ENCODE data around the gene MYO18A.
A peak's percentile ranks its signal among the peaks of the same experiment; 100 is the strongest.

The MYO18A gene

DNA sequence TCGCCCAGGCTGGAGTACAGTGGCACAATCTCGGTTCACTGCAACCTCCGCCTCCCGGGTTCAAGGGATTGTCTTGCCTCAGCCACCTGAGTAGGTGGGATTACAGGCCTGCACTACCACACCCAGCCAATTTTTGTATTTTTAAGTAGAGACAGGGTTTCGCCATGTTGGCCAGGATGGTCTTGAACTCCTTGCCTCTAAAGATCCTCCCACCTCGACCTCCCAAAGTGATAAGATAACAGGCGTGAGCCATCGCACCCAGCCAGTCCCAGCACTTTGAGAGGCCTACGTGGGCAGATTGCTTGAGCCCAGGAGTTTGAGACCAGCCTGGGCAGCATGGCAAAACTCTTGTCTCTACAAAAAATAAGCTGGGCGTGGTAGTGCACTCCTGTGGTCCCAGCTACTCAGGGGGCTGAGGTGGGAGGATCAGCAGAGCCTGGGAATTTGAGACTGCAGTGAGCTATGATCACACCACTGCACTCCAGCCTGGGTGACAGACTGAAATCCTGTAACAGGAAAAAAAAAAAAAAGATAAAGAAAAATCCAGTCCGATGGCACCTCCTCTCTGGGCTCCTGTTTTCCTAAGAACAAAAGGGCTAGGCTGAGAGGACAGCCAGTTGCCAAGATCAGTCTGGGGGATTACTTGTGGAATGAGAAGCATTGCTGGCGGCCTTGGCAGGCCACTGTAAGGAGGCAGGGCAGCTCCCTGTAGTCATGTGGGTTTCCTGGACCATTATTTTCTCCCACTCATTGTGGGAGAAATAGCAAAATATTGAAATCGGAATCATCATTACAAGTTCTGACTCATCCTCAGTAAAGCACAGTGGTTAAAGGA lies 140.2 kb downstream of the MYO18A start:
- no peak for TF ChIP-seq GATA3 (IDR thresholded peaks at IDR 0.05; ENCODE audit: low read depth, low read length)
- no peak for TF ChIP-seq GATA2 (IDR thresholded peaks at IDR 0.05; ENCODE audit: low read depth, low read length)

DNA sequence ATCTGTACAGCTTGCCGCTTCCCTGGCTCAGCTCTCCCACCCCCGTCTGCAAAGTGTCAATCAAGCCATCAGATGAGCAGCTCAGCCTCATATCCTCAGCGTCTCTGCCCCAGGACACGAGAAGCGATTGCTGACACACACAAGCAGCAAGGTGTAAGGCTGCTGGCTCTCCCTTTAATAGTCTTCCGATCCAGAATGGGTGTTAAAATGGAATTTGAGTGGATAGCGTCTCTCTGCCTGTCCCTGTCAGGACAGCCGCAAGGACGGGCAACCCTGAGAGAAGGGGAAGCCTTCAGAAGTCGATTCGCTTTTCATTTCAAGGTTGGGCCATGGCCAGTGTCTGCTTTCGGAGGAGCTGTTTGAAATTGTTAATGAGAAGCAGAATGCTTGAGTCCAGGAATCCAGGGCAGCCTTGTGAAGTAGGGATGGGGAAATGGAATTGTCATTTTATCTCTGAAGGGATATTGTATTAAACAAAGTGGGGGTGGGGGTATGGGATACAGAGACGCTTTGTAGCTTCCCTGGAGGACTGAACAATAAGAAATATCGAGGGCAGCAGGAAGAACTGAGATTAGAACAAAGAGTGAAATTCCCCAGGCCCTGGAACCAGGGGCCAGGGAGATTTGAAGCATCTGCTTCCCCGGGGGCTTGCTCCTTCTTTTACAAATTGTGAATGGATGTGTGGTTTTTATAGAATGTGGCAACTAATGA lies 142.0 kb downstream of the MYO18A start:
- TF ChIP-seq GATA2 (IDR thresholded peaks at IDR 0.05; ENCODE audit: low read depth, low read length): no peak; the same call in 1 of the 2 replicates

DNA sequence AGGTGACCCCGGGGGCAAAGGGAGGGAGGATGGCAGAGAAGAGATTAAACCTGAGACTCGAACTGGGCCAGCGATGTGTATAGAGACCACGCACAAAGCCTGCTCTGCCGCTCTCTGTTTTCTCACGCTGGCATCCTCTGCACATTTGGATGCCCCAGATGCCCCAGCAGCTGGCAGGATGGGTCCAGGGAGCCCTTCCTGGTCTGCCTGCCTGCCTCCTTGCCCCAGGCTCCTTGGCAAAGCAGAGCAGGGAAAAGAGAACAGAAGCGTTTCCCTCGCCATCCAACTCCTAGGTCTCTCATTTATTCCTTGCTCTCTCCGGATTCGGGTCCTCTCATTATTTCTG lies 142.5 kb downstream of the MYO18A start:
- TF ChIP-seq GATA3 (IDR thresholded peaks at IDR 0.05; ENCODE audit: low read depth, low read length): no peak
- peak; percentile 23 for TF ChIP-seq GATA2 (IDR thresholded peaks at IDR 0.05; ENCODE audit: low read depth, low read length)

DNA sequence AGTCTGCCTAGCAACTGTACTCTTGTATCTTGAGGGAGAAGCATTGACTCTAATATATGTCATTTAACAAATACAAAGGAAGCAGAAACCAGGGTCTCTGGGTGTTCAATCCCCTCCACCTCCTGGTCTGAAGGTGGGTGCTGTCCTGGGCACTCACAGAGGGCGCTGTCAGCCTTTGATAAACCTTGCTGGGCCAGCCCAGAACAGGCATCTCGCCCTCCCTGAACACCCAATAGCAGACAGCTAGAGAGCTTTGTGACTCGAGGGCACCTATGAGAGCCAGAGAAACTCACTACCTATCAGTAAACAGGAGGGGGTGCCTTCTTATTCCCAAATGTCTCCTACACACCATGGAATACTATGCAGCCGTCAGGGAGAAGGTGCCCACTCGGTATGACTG lies 143.6 kb downstream of the MYO18A start:
- no peak for TF ChIP-seq GATA2 (IDR thresholded peaks at IDR 0.05; ENCODE audit: low read depth, low read length)
- TF ChIP-seq GATA3 (IDR thresholded peaks at IDR 0.05; ENCODE audit: low read depth, low read length): no peak

DNA sequence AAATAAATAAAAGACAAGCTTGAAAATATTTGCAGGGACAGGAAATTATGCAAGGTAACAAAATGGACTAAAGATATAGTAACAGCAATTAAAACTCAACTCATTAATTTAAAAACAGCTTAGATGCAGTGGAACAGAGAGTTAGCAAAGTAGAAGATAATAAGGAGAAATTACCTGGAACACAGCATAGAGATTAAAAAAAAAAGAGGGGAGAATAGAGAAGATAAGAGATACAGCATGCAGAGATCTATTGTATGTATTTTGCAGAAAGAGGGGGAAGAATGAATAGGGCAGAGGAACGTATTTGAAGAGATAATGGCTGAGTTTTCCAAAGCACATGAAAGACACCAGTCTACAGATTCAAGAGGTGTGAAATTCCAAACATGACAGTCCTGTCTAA lies 145.7 kb downstream of the MYO18A start:
- no peak for TF ChIP-seq GATA3 (IDR thresholded peaks at IDR 0.05; ENCODE audit: low read depth, low read length)

DNA sequence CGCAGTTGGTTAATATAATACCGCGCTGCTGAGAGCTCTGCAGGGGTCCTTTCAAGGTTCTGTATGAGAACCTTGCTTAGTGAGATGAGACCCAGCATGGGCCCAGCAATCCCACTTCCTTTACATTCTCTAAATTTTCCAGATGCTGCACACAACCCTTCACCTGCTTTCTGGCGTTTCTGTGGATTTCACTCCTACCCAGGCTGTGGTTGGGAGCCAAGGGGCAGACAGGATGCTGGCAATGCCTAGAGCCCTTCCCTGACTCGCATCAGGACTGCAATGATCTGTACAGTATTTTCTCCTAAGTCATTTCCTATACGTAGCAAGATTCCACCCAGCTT lies 147.4 kb downstream of the MYO18A start:
- TF ChIP-seq GATA3 (IDR thresholded peaks at IDR 0.05; ENCODE audit: low read depth, low read length): no peak
- TF ChIP-seq GATA2 (IDR thresholded peaks at IDR 0.05; ENCODE audit: low read depth, low read length): no peak

DNA sequence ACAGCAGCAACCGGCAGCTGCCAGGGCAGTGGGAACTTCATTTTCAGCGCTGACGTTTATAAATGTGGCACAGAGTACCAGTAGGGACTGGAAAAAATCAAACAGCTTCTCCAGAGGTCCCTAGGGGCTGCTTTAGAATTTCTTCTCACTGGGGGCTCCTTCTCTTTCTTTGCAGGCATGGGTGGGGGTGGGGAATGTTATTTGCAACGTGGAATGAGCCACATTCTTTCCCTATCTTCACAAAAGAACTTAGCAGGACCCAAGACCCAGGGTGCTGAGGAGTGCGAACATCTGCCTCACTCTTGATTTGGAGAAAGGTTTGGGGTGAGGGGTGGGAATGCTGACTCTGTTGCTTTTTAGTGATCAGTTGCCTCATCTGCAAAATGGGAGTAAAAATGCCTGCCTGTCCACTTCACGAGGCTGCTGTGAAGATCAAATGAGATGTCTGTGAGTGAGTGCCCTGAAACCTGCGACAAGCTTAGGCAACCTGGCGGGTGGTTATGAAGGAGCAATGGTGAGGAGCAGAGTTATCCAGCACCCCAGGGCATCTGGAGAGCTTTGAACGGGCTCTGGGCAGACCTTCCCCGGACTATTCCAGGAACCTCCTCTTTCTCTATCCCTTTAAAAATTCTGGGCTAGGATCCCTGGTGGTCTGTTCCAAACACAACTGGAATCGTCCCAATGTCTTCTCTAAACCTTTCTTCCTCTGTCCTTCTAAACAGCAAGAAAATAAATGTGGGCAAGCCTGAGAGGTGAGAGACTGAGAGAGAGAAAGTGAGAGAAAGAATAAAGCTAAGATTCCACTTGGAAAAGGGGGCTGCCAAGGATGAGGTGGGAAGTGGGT lies 148.0 kb downstream of the MYO18A start:
- no peak for TF ChIP-seq GATA2 (IDR thresholded peaks at IDR 0.05; ENCODE audit: low read depth, low read length)
- no peak for TF ChIP-seq GATA3 (IDR thresholded peaks at IDR 0.05; ENCODE audit: low read depth, low read length)

DNA sequence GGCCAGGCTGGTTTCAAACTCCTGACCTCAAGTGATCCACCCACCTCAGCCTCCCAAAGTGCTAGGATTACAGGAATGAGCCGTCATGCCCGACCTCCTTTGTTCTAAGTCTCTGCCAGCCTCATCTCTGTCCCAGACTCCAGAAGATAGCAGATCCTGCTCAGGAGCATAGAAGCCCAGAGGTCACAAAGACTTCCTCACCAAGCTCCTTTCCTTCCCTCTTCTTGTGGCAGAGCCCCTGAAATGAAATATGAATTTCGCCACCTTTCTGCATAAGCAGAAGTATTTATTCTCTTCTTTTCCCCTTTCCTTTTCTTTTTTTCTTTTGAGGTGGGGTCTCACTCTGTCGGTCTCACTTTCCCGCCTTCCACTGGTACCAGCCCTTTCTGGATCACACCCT lies 148.7 kb downstream of the MYO18A start:
- TF ChIP-seq GATA3 (IDR thresholded peaks at IDR 0.05; ENCODE audit: low read depth, low read length): no peak
- TF ChIP-seq GATA2 (IDR thresholded peaks at IDR 0.05; ENCODE audit: low read depth, low read length): no peak

DNA sequence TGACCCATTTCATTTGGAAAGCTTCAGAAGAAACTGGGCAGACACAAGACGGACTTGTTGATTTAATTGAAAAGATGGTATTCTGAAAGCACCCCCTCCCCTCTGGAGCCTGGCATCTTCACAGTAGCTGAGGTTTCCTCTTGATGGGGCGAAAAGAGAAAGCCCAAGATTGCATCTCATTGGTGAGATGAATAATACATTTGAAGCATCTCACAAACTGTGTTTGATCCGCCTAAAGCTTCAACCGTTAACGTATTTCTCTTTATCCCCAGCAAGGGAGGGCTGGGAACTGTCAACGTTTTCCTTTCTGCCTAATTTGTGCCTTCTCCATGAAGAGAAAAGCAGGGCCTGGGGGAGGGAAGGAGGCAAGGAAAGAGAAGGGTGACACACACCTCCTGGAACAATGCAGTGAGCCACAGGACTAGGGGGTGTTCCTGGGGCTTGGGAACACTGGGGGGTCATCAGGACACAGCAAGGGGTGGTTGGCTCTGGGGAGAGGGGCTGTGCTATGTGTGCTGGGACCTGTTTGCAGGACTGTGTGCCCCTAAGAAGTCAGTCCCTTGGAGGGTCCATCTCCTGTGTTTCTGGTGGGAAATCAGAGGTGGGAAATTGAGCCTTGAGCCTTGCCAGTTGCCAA lies 155.8 kb downstream of the MYO18A start:
- TF ChIP-seq GATA2 (IDR thresholded peaks at IDR 0.05; ENCODE audit: low read depth, low read length) (no peak), GATA3 (IDR thresholded peaks at IDR 0.05; ENCODE audit: low read depth, low read length) (no peak)

DNA sequence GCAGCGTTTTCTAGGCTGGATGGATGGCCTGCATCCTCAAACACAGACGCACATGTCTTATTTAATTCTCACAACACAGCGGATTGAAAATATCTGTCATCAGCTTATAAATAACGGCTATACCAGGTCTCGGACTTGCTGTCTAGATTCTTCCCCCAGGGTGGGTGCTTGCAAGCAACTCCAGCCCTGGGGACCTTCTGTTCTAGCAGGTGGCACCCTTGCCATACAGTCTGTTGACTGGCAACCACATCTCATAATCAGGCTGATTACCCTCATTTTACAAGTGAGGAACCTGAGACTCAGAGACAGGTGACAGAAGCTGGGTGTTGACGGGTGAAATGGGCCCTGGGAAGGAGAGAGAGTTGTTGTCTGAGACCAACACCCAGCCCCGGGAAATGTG lies 158.1 kb downstream of the MYO18A start:
- TF ChIP-seq GATA2 (IDR thresholded peaks at IDR 0.05; ENCODE audit: low read depth, low read length): no peak
- no peak for TF ChIP-seq GATA3 (IDR thresholded peaks at IDR 0.05; ENCODE audit: low read depth, low read length)

DNA sequence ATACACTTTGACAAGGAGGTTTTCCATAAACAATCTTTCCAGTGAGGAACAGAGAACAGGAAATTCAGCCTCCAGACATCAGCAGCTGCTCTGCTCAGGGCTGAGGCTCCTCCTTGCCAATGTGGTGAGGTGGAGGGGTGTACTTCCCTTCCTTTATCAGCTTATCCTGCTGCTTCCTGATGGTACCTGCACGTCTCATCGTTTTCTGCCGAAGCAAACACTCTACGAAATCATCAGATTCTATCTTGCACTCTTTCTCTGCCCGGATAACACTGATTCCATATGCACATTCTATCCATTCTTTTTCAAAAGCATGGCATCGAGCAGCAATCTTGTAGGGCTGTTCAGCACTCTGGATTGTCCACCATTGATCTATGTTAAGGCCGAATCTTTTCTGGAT lies 159.0 kb downstream of the MYO18A start:
- TF ChIP-seq GATA3 (IDR thresholded peaks at IDR 0.05; ENCODE audit: low read depth, low read length) (no peak), GATA2 (IDR thresholded peaks at IDR 0.05; ENCODE audit: low read depth, low read length) (no peak)

All from SH-SY5Y (cell line).